K562 (cell line): ENCODE results near the gene CBFA2T2.

Experiments
- FIP1L1 ChIP-seq: fragments of 200-400 bp; formaldehyde crosslinking; IDR thresholded peaks from 2 replicates; pipeline ENCODE4 v1.6.1; 2018; ENCODE audit warnings: mild to moderate bottlenecking, low read depth, low read length; ENCODE audit not compliant: poor library complexity, severe bottlenecking
- GABPB1 ChIP-seq: sonication (generic); formaldehyde crosslinking; IDR thresholded peaks from 2 replicates; pipeline ENCODE4 v1.8.0; 2022; ENCODE audit warnings: mild to moderate bottlenecking, missing genetic modification reagents
- YY1 ChIP-seq, 3 experiments: IDR thresholded peaks; 2 replicates each; pipeline ENCODE4 v1.6.1; 2011; ENCODE audit warnings: low read length in 2 of 3, mild to moderate bottlenecking in 2 of 3, moderate library complexity in 2 of 3, borderline replicate concordance in 1 of 3, control low read depth in 1 of 3, low read depth in 1 of 3; ENCODE audit not compliant: insufficient read depth in 3 of 3, insufficient replicate concordance in 2 of 3, control insufficient read depth in 1 of 3, insufficient read length in 1 of 3; ENCODE audit errors: extremely low read depth in 1 of 3
- TF ChIP-seq, protein P1 (sequence below): fragments of 150-350 bp; conservative IDR thresholded peaks from 2 replicates; pipeline ENCODE4 v1.6.1; 2014; ENCODE audit warnings: low read length

DNA sequence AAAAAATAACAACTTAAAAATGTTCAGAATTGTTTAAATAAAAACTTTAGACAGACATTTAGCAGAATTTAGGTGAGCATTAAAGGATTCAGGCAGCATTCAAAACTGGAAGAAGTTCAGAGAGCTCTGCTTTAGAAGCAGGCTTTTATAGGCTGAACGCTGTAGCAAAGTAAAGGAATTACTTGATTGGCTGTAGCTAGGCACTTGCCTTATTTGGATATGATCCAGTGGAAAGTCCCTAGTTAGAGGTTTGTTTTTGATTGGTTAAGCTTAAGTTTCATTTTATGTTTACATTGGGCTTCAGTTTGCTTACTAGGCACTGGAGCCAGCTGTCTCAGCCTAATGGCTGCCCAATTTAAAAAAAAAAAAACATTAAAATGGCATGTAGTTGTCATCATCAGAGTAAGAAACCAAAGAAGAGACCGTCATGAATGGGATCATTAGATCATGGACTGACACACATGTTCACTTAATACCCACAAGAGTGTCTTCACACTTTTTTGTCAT lies 65.1 kb downstream of the CBFA2T2 start:
- TF ChIP-seq, protein P1, sequence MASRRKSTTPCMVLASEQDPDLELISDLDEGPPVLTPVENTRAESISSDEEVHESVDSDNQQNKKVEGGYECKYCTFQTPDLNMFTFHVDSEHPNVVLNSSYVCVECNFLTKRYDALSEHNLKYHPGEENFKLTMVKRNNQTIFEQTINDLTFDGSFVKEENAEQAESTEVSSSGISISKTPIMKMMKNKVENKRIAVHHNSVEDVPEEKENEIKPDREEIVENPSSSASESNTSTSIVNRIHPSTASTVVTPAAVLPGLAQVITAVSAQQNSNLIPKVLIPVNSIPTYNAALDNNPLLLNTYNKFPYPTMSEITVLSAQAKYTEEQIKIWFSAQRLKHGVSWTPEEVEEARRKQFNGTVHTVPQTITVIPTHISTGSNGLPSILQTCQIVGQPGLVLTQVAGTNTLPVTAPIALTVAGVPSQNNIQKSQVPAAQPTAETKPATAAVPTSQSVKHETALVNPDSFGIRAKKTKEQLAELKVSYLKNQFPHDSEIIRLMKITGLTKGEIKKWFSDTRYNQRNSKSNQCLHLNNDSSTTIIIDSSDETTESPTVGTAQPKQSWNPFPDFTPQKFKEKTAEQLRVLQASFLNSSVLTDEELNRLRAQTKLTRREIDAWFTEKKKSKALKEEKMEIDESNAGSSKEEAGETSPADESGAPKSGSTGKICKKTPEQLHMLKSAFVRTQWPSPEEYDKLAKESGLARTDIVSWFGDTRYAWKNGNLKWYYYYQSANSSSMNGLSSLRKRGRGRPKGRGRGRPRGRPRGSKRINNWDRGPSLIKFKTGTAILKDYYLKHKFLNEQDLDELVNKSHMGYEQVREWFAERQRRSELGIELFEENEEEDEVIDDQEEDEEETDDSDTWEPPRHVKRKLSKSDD, result no peak
- no peak for TF ChIP-seq YY1 (IDR thresholded peaks at IDR 0.05; ENCODE audit: borderline replicate concordance in 1 of 3, control insufficient read depth in 1 of 3, extremely low read depth in 1 of 3, insufficient read depth in 3 of 3, insufficient read length in 1 of 3, insufficient replicate concordance in 2 of 3, low read depth in 1 of 3, low read length in 2 of 3)
- no peak for TF ChIP-seq FIP1L1
- no peak for TF ChIP-seq GABPB1 (CRISPR knock-in tag)
